Mucosa of descending colon (tissue), 3 donors: ENCODE data around the gene RASL12. TPM values are rescaled to one million over a fixed set of nuclear protein-coding genes. Genes with fewer than 3 reads are reported as not detected.
"Not testable (repeated sequence)": the region's sequence is repeated elsewhere in the genome, so short reads cannot be mapped to it uniquely, and the experiment has no call there.

ENCODE experiments used
- ATAC-seq: fragments of 200-7000 bp; cut with Tn5 transposase; one replicate; pipeline ENCODE4 v1.9.1; 2020; ENCODE audit warnings: mild to moderate bottlenecking, moderate library complexity
- DNase-seq, 3 donors: peaks; one replicate each; pipeline ENCODE4 v3.0.0-alpha.2; 2020
- H3K36me3 ChIP-seq: fragments of 200-600 bp; one replicate; pipeline ENCODE4 v1.8.0; 2021; ENCODE audit warnings: low read depth, mild to moderate bottlenecking
- H3K4me1 ChIP-seq: fragments of 200-600 bp; one replicate; pipeline ENCODE4 v1.8.0; 2021; ENCODE audit warnings: low read depth, mild to moderate bottlenecking
- H3K4me3 ChIP-seq: fragments of 200-600 bp; one replicate; pipeline ENCODE4 v1.8.0; 2021; ENCODE audit warnings: mild to moderate bottlenecking
- H3K9me3 ChIP-seq: fragments of 200-600 bp; one replicate; pipeline ENCODE4 v1.8.0; 2021; ENCODE audit warnings: mild to moderate bottlenecking
- CTCF ChIP-seq: fragments of 200-600 bp; IDR thresholded peaks from one replicate; pipeline ENCODE4 v1.8.0; 2022; ENCODE audit warnings: antibody characterized with exemption, mild to moderate bottlenecking
- intact Hi-C, 2 donors: fragments of 100-400 bp; cut with DNase I in 1 of 2; cut with micrococcal nuclease in 1 of 2; formaldehyde crosslinking; loops; one replicate each; pipeline versions ENCODE4 v1.11.0 to v1.11.1; 2022; cut with DNase I, micrococcal nuclease
- total RNA-seq, 3 donors: library from RNA; stranded (reverse); fragmentation: NEBNext Ultra II Directional in 2 of 3; extraction: Animal tissue kit (Norgen Biotek cat#: 25700) in 2 of 3; gene quantifications; one replicate each; pipeline versions ENCODE4 v1.2.1 to v1.2.4, GENCODE V29; 2021 to 2023
- donor health status: DM: no; HTN: no; CAD: no; lungs with moderate emphysema.
- donor health status: DM: no; HTN: no; CAD: no.
- donor health status: DM: no; HTN: yes; CAD: no.

Gene RASL12
- total RNA-seq, 3 donors from 2014 or later: 2.7 to 29.7 (median 8.4) TPM

GRCh38 chr15:65094294-65094995 lies 26.7 kb upstream of the RASL12 start:
- H3K4me1 ChIP-seq: peaks cover under 1% of the 10 kb centered on the region
- ATAC-seq: no peak

GRCh38 chr15:65093793-65094170 lies 26.0 kb upstream of the RASL12 start:
- ATAC-seq, H3K4me1 ChIP-seq, H3K9me3 ChIP-seq, H3K36me3 ChIP-seq, DNase-seq, intact Hi-C loops, H3K4me3 ChIP-seq: not testable (repeated sequence)

More at GRCh38 chr15:65094294-65094995, 26.7 kb upstream of the RASL12 start:
- no peak for DNase-seq
- Histone ChIP-seq H3K4me3 (no peak overlapping the region), H3K36me3 (no peaks in the 10 kb centered on the region), H3K9me3 (no peaks in the 10 kb centered on the region)
- intact Hi-C loops: no loop called here
- TF ChIP-seq CTCF: no peak

DNA sequence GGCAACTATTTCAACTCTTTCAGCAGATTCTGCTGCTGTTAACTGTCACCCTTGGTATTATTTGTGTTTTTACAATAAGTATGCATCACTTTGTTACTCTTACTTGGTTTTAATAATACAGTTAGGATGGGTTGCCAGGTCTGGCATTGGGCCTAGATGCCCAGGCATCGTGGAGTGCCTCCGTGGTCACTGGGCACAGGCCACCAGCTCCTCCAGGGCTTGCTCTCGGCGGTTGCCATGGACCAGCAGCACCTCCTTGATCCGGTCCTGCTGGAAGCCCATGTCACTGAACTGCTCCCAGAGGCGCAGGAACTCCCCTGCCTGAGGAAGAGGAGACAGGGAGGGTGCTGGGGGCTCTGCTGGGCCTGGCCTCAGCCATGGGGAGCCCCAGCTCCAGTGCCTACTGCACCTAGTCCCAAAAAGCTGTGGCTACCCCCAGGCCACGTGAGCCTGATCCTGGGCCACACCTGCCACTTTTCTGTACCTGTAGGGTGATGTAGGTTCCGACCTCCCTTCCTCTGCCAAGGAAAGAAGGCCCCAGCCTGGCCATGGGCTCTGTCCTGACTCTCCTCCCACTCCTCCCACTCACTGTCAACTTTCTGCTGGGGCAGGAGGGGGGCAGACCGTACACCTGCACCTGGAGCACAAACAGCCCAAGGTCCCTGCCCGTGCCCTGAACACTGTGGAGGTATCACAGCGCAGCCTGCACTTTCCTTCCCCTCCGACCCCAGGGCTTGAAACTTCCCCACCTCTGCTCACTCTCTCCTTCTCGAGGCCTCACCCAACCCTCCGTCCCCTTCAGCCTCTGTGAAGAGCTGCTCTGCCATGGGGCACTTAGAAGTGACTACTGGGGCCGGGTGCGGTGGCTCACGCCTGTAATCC lies 25.4 kb upstream of the RASL12 start:
- no peak for ATAC-seq
- Histone ChIP-seq H3K4me3 (no peak overlapping the region), H3K36me3 (no peaks in the 10 kb centered on the region), H3K4me1 (peaks cover 14% of the 10 kb centered on the region), H3K9me3 (no peaks in the 10 kb centered on the region)
- no peak for TF ChIP-seq CTCF
- DNase-seq: no peak
- intact Hi-C loops: no loop called here

GRCh38 chr15:65091946-65092770 lies 24.4 kb upstream of the RASL12 start:
- Histone ChIP-seq H3K4me1 (peaks cover 24% of the 10 kb centered on the region), H3K9me3 (no peaks in the 10 kb centered on the region)

DNA sequence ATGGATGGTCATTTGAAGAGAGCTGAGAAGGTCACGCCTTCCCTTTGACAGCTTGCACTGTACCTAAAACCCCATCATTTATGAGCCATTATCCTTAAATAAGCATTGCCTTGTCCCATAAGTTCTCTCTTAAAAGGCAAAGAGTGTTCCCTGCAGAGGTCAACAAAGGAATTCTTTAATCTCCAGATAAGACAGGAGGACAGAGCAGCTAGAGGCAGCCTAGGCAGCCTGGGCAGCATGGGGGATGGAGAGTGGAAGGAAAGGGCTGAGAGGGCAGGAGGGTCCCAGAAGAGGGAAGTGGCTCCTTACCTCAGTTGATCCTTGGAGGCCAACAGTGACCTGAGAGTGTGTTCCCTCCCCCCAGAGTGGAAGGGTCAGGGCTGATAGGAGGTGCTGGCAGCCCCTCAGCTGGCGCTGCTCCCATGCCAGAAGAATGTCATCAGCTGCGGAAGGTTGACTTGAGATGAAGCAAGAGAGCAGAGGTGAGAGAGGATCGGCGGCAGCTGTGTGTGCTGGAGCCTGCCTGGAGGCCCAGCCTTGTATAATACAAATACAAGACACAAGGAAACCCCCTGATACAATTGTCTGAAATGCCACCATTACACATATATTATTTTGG lies 21.5 kb upstream of the RASL12 start:
- ATAC-seq (no peak), DNase-seq (no peak)
- Histone ChIP-seq H3K36me3 (no peaks in the 10 kb centered on the region), H3K4me3 (no peak overlapping the region), H3K9me3 (no peaks in the 10 kb centered on the region), H3K4me1 (peaks cover 24% of the 10 kb centered on the region)
- intact Hi-C loops: loop anchor here in 1 of 2 donors (10.0 kb wide), 1 partner anchor 55 kb away; no protein-coding TSS in a partner anchor
- TF ChIP-seq CTCF: no peak

More at GRCh38 chr15:65091946-65092770, 24.4 kb upstream of the RASL12 start:
- no peak for TF ChIP-seq CTCF
- ATAC-seq: no peak
- no peak for DNase-seq
- intact Hi-C loops: no loop called here
- Histone ChIP-seq H3K4me3 (no peak overlapping the region), H3K36me3 (no peaks in the 10 kb centered on the region)
